GM18873 (cell line): ENCODE results near the gene RNPEPL1.
"Not testable (repeated sequence)": the region's sequence is repeated elsewhere in the genome, so short reads cannot be mapped to it uniquely, and the experiment has no call there.

ENCODE experiments used
- ATAC-seq: cut with Tn5 transposase; IDR thresholded peaks from one replicate; pipeline ENCODE4 v1.9.1; 2021; ENCODE audit warnings: mild to moderate bottlenecking, moderate library complexity, moderate number of reproducible peaks; ENCODE audit not compliant: unreplicated experiment, low FRiP score

Gene RNPEPL1

DNA sequence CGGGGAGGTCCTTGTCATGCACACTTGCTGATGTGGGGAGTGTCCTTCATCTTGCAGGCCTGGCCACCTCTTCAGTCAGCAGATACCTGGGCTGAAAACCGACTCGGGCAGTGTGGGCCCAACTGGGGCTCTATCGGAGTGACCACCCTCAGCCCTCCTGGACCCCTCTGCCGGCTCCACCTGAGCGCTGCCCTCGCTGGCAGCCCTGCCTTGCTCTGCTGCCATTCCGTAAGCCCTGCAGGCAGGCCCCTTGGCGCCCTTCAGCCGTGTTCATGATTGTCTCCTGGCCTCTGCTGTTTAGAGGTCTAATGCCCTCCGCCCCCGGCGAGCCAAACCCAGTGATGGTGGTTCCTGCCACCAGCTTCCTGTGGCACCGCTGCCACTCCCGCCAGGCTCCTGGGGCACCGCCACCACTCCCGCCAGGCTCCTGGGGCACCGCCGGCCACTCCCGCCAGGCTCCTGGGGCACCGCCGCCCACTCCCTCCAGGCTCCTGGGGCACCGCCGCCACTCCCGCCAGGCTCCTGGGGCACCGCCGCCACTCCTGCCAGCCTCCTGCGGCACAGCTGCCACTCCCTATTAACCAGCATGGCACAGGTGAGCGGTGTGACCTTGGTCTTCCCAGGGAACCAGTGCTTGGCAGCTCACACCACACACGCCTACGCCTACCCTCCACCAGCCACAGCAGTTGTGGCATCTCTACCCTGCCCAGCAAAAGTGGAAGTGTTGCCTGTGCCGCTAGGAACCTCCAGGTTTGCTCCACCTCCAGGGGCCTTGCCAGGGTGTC, 34.2 kb downstream of the RNPEPL1 start:
- ATAC-seq, result no peak

DNA sequence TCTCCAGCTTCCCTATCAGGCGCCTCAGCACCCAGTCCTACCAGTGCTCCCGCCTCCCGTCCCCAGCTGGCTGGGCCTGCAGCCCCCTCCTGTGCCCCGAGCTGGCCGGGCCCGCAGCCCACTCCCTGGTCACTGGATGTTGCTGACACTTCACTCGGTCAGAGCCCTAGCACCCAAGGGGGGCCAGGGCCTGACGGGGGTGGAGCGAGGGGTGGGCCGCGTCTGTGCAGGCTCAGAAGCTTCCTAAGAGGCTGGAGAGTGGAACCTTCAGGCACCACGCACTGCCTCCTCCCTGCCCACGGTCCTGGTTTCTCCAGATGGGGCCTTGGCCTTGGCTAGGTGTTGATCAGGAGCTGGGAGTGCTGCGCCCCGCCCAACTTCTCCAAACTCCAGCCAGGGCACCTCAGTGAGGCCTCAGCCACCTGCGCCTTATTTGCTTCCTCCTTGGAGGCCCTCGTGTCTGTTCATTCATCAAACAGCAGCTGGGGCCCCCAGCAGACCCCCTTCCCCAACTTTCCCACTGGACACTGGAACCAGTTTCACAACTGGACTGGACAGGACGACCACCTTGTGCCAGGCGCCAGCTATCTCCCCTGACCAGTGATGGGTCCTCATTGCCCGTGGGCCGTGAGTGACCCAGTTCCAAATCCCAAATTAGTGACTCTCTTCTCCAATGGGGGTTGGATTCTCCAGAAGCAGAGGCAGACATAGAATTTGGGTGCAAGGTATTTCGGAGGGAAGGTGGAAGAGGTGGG, 35.0 kb downstream of the RNPEPL1 start:
- ATAC-seq, result no peak

DNA sequence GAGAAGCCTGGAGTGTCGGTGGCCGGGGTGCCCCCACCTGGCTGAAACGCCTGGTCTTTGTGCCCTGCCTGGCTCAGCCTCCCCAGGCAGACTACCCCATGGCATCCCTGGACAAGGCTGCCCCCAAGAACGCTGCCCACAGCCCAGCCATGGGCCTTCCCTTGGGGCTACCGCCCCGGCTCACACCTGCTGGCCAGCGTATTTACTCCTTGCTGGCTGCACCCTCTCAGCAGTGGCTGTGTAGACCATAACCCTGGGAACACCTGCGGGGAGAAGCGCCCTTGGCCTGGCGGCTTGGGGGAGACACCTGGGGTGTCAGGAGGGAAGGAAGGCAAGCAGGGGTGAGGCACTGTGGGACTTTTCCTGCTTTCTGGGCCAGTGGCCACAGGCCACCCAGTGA, 35.6 kb downstream of the RNPEPL1 start:
- no peak for ATAC-seq

DNA sequence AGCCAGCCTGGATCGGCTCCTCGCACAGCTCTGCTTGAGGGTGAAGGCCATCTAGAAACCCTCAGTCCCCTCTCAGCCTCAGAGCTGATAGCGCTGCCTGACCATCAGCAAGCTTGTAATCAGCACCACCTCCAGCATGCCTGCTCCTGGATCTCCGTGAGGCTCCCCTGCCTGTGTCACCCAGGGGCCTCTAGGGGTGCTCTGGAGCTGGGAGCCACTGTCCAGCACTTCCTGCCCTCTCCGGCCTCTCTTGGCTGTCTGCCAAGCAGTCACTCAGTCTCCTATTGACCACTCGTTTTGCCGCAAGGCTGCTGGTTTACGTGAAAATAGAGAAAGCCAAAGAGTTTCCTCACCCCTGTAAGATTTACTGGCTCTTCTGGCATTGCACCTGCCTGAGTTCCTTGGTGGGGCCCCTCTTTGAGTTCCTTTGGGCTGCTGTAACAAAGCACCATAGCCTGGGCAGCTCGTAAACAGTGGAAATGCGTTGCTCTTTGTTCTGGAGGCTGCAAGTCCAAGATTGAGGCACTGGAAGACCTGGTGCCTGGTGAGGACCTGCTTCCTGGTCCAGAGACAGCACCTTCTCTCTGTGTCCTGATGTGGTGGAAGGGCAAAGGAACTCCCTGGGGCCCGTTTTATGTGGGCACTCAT, 36.1 kb downstream of the RNPEPL1 start:
- no peak for ATAC-seq

DNA sequence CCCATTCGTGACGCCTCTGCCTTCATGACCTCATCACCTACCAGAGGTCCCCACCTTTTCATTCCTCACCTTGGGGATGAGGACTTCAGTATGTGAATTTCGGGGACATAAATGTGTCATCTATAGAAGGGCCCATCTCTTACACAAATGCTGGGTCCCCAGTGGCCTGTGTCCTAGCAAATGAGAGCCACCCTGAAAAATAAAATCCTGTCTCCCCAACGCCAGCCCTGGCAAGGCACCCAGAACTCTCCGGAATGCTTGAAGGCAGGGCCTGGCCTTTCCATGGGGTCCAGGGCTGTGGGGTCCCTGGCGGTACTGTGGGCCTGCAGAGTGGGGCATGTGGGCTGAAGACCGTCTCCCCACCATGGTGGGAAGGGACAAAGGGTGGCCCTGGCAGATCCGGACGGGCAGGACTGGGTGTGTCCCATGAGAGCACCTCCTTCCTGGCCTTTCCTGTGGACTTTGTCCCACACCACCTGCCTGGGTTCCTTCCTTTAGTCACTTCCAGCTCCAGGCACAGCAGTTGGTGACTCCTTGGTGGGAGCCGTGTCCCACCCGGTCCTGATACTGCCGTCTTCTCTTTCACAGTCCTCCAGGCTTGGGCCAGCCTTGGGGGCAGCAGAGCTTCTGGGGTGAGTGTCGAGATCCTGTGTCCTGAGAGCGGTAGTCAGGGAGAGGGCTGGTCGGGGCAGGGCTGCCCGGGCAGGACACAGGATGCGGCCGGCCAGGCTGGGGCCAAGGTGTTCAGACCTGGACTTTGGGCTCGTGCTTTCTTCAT, 36.8 kb downstream of the RNPEPL1 start:
- no peak for ATAC-seq

DNA sequence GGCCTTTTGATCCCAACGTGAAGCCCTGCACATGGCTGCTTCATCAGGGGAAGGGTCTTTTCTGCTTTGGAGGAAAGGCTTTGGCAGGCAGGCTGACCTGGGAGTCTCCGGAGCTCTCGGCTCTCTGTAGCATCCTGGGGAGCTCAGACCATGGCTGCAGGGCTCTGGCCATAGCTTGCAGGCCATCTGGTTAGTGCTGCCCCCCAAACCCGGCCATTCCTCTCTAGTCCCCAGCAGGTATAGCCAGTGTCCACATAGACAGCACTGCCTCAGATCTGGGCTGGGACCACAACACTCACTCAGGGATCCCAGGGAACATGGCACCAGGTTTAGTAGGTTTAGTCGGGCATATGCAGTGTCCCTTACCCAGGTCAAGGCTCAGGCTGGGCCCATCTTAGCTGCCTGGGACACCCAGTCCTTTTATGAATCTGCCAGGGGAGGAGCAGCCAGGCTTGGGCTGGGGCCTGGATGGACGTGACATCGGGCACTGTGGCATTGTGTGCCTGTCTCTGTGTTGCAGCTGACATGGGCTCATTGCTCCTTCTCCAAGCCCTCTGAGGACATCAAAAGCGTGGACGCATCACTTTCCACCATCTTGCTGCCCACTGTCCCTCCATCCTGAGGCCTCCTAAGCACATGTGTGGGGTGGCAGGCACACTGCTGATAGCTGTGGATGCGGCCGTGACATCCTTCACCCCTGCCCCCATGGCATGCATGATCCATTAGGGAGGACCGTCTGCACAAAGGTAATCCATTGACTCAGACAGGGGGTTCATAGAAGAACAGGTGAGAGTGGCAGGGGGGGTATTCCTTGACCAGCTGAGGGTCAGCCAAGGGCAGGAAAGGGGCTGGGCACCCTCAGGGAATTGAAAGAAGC, 37.8 kb downstream of the RNPEPL1 start:
- no peak for ATAC-seq

DNA sequence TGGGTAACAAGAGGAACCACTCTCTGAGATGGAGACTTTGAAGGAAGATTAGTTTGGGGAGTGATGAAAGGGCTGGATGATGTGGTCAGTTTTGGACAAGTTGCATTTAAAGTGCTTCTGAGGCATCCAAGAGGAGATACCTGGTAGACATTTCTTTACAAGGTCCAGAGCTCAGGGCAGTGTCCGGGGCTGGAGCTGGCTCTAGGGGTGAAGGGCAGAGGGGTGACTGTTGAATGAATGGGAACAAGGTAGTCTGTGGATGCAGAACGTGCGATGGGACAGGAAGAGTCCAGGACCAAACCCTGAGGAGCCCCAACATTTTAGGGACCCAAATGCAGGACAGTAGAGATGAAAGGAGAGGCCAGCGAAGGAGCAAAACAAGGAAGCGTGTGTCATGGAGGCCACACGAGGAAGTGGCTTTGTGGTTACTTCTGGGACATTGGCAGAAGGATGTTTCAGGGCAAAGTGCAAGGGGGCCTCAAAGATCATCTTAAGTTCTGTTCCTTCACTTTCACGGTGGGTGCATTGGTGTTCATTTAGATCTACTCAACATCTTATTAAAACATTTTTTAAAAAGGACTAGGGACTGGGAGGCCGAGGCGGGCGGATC, 43.4 kb downstream of the RNPEPL1 start:
- no peak for ATAC-seq

DNA sequence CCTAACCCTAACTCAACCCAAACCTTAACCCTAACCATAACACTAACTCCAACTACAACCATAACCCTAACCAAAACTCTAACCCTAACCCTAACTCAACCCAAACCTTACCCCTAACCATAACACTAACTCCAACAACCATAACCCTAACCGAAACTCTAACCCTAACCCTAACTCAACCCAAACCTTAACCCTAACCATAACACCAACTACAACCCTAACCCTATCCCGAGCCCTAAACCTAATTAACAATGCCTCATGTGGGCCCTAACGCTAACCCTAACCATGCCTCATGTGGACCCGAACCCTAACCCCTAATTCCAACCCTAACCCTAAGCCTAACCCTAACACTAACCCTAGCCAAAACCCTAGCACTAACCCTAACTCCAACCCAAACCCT, 45.5 kb downstream of the RNPEPL1 start:
- no peak for ATAC-seq

DNA sequence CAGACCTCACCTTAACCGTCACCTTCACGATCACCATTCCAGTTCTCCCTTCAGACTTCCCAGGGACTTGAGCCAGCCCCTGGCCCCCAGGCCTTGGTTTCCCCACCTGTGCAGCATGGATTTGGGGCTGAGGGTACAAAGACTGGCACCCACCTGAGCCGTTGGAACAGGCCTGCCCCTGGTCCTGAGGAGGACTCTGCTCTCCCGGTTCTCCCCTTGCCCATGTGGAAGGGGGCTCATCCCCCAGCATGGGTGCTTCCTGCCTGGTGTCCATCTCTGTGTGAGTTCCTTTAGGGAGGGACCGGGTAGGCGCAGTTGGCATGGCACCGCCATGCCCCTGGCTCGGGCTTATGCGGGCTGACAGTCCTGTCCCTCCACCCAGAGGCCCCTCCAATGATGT, 46.1 kb downstream of the RNPEPL1 start:
- no peak for ATAC-seq

DNA sequence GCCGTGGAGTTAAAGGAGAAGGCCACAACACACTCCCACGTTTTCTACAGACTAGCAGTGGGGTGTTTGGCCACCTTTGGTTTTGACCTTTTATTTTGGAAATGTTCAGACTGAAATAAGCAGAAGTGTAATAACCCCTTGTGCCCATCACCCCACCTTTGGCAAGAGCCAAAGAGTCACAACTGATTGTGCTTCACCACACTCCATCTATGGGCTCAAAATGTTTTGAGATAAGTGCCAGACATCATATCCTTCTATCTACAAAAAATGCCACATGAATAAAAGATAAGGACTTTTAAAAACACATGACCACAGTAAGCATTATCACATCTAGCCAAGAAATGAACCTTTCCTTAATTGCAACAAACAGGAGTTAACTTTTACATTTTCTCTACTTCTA, 47.1 kb downstream of the RNPEPL1 start:
- ATAC-seq, result no peak

DNA sequence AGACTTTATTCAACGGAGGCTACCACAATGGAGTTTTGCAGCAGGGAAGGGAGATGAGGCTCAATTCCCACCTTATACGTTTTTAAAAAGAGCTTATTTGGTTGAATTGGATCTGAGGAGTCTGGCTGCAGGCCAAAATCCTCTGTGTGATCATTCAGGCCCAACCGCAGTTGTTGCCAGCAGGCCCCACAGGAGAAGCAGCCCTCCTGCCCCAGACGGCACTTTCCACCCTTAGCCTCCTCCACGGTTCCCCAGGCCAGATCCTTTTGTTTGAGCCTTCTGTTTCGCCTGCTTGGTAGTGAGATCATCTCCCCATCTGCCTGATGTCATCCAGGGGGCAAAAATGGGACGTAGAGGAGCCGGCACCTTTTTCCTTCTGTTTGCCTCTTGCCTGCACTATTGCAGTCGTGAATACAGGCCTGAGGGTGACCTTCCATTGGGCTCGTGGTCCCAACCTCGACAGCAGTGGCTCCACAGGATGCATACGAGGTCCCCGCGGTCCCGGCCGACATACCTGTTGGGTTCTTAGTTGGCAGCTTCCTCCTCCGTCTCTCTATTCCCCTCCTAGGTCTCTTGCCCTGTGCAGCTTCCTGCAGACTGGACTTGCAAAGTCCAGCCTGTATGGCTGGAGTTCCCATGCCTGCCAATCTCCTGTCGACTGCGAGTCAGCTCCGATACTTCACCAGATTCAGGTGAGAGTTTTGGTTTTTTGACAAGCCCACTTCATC, 47.7 kb downstream of the RNPEPL1 start:
- no peak for ATAC-seq

DNA sequence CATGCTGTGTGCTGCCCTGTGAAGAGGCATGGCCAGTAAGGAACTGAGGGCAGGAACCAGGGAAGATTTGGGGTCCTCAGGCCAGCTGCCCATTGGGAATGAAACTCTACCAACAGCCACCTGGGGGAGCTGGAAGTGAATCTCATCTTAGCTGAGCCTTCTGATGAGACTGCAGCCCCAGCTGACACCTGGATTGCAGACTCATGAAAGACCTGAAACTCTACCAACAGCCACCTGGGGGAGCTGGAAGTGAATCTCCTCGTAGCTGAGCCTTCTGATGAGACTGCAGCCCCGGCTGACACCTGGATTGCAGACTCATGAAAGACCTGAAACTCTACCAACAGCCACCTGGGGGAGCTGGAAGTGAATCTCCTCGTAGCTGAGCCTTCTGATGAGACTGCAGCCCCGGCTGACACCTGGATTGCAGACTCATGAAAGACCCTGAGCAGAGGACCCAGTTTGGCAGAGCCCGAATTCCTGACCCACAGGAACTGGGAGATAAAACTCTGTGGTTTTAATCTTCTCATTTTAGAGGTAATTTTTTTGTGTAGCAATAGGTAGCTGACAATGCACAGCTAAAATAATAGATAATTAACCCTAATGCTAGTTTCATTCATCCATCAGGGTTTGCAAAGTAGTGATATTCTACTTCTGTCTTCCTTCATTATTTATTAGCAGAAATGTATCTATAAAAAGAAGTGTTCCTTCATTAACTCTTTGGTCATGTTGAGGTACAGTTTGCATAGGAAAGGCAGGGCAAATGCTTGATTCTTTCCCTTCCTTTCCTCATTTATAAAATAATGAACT, 48.8 kb downstream of the RNPEPL1 start:
- not testable (repeated sequence) for ATAC-seq

DNA sequence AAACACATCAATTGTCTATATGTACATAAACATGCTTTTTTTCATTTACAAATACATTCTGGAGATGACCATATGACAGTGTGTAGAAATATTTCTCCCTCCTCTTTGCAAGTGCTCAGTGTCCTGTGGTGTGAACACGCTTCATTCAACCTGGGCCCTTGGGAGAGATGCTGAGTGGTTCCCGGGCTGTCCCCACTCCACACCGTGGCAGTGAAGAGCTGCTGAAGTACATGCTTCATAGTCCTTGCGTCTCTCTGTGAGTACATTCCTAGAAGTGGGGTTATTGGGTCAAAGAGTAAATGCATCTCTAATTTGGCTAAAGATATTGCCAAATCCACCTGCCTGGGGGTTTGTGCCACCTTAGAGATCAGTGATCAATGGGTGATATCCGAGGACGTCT, 50.5 kb downstream of the RNPEPL1 start:
- ATAC-seq, result no peak

DNA sequence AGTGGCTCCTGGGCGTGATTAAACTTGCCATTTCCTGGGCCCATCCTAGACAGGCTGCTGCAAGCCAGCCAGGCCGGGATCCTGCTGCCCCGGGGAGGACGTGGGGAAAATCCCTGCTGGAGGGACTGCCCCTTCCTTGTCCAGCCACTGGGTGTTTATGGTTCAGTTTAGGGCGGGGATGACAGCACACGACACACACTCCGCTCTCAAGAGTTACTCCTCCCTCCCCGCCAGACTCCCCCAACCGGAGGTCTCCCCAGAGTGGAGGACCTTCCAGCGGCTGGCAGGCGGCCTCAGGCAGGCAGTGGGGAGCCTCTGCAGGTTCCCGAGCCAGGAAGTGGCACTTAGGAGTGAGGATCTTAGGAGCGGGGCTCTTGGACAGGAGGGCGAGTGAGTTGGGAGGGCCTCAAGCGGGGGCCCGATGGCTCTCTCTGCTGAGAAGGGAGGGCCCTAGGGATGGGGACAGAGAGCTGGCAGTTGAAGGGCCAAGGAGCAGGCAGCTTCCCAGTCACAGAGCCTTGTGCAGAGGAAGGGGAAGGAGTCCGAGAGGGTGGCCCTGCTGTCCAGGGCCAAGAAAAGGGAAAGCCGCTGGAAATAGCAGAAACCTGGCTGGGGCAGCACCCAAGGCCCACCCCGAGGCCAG, 51.3 kb downstream of the RNPEPL1 start:
- ATAC-seq, result no peak

DNA sequence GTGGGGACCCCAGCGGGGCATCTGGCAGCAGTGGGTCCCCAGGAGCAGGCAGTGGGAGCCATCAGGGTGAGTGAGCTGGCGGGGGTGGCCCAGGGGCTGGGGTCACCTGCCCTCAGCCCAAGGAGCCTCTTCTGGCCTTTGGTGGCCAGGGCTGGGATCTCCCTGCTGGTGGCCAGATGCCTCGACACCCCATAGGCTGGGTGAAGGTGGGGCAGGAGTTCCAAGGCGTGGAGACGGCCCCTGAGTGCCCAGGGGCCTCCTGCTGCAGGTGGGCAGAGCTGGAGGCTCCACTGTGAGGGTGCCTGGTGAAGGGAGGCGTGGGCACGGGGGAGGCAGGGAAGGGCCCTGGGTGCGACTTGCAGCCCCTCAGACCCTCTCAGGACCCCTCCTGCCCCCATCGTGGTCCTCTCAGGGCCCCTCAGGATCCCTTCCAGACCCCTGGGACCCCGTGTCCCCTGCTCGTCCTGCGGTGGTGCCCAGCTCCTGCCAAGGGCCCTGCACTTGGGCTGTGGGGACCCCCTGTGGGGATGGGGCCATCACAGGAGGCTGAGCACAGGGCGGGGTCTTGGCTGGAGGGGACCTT, 52.0 kb downstream of the RNPEPL1 start:
- ATAC-seq, result no peak

DNA sequence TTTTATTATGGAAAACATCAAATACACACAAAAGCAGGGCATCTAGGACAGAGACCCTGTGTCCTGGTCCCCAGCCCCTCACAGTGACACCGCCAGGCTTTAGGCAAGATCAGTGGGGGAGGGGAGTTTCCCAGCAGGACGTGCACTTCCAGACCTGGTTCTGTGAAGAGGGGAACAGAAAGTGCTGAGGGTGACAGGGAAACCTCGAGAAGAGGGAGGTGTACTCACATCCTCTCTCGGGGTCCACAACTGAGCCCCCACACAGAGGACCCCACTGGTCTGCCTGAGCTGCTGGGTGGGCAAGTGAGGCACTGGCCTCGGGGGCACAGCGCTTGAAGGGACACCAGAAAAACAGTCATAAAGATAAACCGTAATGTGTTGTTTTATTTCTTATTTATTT, 52.6 kb downstream of the RNPEPL1 start:
- ATAC-seq, result no peak

DNA sequence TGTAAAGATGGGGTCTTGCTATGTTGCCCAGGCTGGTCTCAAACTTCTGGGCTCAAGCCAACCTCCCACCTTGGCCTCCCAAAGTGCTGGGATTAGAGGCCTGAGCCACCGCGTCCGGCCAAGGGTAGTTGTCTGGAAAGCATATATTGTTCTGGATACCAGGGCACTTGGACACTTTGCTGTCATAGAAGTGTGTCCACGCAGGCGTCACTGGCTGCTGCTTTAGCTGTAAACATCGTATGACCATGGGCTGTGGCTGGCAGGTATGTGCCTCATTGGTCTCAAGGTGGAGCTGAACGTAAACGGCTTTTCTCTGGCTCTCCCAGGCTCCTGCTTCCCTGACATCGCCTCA, 53.8 kb downstream of the RNPEPL1 start:
- ATAC-seq, result no peak
